Measurements from ENCODE around the gene PRELID3B. TPM values are rescaled to one million over a fixed set of nuclear protein-coding genes. Genes with fewer than 3 reads are reported as not detected.

Gene PRELID3B
- total and polyA plus RNA-seq, 2 of the 13 experiments (the other 11 are each of a cell fraction or from before 2014, with no cell fraction given), result 23.3 to 42.6 TPM

- TF ChIP-seq RFX5 (IDR thresholded peaks at IDR 0.05; ENCODE audit: low read depth, low read length), result no peak
- TF ChIP-seq RNF219 (CRISPR knock-in tag; IDR thresholded peaks at IDR 0.05), result no peak
- peak; percentile 30 for TF ChIP-seq RBM39 (IDR thresholded peaks at IDR 0.05; ENCODE audit: low read depth, low read length, poor library complexity, severe bottlenecking)
- 0 out of 2 replicates have a peak, but pooled peaks have one; percentile 65 for TF ChIP-seq STAT5B (CRISPR knock-in tag; IDR thresholded peaks at IDR 0.05)
- TF ChIP-seq TCF7L2 (IDR thresholded peaks at IDR 0.05; ENCODE audit: low read depth, low read length), result peak; percentile 60
- peak; percentile 88 for TF ChIP-seq TARDBP (CRISPR knock-in tag; IDR thresholded peaks at IDR 0.05)
- peak; percentile 46 for TF ChIP-seq ASH2L (IDR thresholded peaks at IDR 0.05; ENCODE audit: insufficient read length, low read depth, low read length)
- no peak; a peak in 1 of 4 replicates for TF ChIP-seq MAFK (conservative IDR thresholded peaks at IDR 0.05 in 1 of 2, IDR thresholded peaks at IDR 0.05 in 1 of 2; ENCODE audit: low read length in 2 of 2)
- peak; percentile 95 for TF ChIP-seq MED1 (CRISPR knock-in tag; IDR thresholded peaks at IDR 0.05)
- peak; percentile 61; the same call in 1 of the 2 replicates for TF ChIP-seq ZNF646 (CRISPR knock-in tag; IDR thresholded peaks at IDR 0.05)
- no peak for TF ChIP-seq ZNF44 (CRISPR knock-in tag; IDR thresholded peaks at IDR 0.05)
- no peak for TF ChIP-seq PRPF4 (IDR thresholded peaks at IDR 0.05; ENCODE audit: low read depth, low read length, poor library complexity, severe bottlenecking)
- TF ChIP-seq SIX4 (CRISPR knock-in tag; IDR thresholded peaks at IDR 0.05), result peak; percentile 84
- 0 out of 2 replicates have a peak, but pooled peaks have one; percentile 51 for TF ChIP-seq RBAK (CRISPR knock-in tag; IDR thresholded peaks at IDR 0.05)
- TF ChIP-seq ZFP41 (CRISPR knock-in tag; IDR thresholded peaks at IDR 0.05; ENCODE audit: borderline replicate concordance), result no peak
- peak; percentile 70 for TF ChIP-seq ZNF143 (CRISPR knock-in tag; IDR thresholded peaks at IDR 0.05)
- no peak; the same call in 1 of the 2 replicates for TF ChIP-seq ZBTB8A (CRISPR knock-in tag; IDR thresholded peaks at IDR 0.05; ENCODE audit: borderline replicate concordance, low read depth)
- no peak for TF ChIP-seq NFE2L2 (IDR thresholded peaks at IDR 0.05; ENCODE audit: low read length)
- peak; percentile 74; the same call in 1 of the 2 replicates for TF ChIP-seq ESRRA (CRISPR knock-in tag; IDR thresholded peaks at IDR 0.05; ENCODE audit: low read depth)
- TF ChIP-seq SOX13 (IDR thresholded peaks at IDR 0.05), result peak; percentile 85
- TF ChIP-seq SOX13 (CRISPR knock-in tag; conservative IDR thresholded peaks at IDR 0.05 in 1 of 2, IDR thresholded peaks at IDR 0.05 in 1 of 2), result peak in 1 of 2 experiments; percentile 92; a peak in 2 of 4 replicates
Observed at GRCh38 chr20:59015812-59016711, 26.5 kb downstream of the PRELID3B start (continued).

All from HepG2 (cell line).